T-cell (primary cell): ENCODE data around the gene PBLD. TPM values are rescaled to one million over a fixed set of nuclear protein-coding genes. Genes with fewer than 3 reads are reported as not detected.
"Not testable (repeated sequence)": the region's sequence is repeated elsewhere in the genome, so short reads cannot be mapped to it uniquely, and the experiment has no call there.

ENCODE experiments used
- ATAC-seq, 4 experiments: fragments of 200-7000 bp in 3 of 4; fragments of 150-1000 bp in 1 of 4; cut with Tn5 transposase; replicated peaks in 1 of 4; 1 replicate in 3 of 4; 2 replicates in 1 of 4; pipeline ENCODE4 v1.10.0; 2021; ENCODE audit warnings: moderate library complexity in 3 of 4, mild to moderate bottlenecking in 2 of 4, moderate number of reproducible peaks in 1 of 4
- CTCF ChIA-PET, 2 donors: fragments of 300-600 bp; sonication (Branson Sonifier 250); formaldehyde crosslinking; loops; one replicate each; lab custom pipeline; 2022; ENCODE audit warnings: antibody characterized with exemption in 2 of 2; lab: Charles Lee
- POLR2A ChIA-PET, 2 donors: fragments of 300-600 bp; sonication (Branson Sonifier 250); formaldehyde crosslinking; loops; one replicate each; lab custom pipeline; 2022; ENCODE audit warnings: antibody characterized with exemption in 2 of 2; lab: Charles Lee
- DNase-seq, 35 experiments: peaks; one replicate each; pipeline versions ENCODE4 v3.0.0 to v3.0.0-alpha.2; 2013 to 2023
- H3K27ac ChIP-seq: one replicate; pipeline ENCODE4 v1.5.1; 2013; ENCODE audit warnings: low read length
- H3K27me3 ChIP-seq, 2 experiments: replicated peaks in 1 of 2; 1 replicate in 1 of 2; 2 replicates in 1 of 2; pipeline versions ENCODE4 v1.6.1 to v1.7.0; 2013; ENCODE audit warnings: low read length in 1 of 2, mixed read lengths in 1 of 2; ENCODE audit not compliant: control insufficient read depth in 2 of 2, insufficient read depth in 2 of 2; ENCODE audit errors: extremely low read depth in 1 of 2
- H3K36me3 ChIP-seq, 2 donors: 1 replicate in 1 of 2; 2 replicates in 1 of 2; pipeline versions ENCODE4 v1.6.1 to v1.7.0; 2013; ENCODE audit warnings: low read length in 1 of 2; ENCODE audit not compliant: control insufficient read depth in 2 of 2, insufficient read depth in 1 of 2; ENCODE audit errors: extremely low read depth in 1 of 2
- H3K4me1 ChIP-seq, 2 experiments: 1 replicate in 1 of 2; 2 replicates in 1 of 2; pipeline versions ENCODE4 v1.6.1 to v1.7.0; 2013; ENCODE audit warnings: low read length in 2 of 2, mixed read lengths in 1 of 2; ENCODE audit not compliant: insufficient read depth in 2 of 2, control insufficient read depth in 1 of 2; ENCODE audit errors: extremely low read depth in 1 of 2
- H3K4me3 ChIP-seq, 2 donors: 1 replicate in 1 of 2; 2 replicates in 1 of 2; pipeline versions ENCODE4 v1.5.1 to v1.7.0; 2013; ENCODE audit warnings: mild to moderate bottlenecking in 2 of 2, low read length in 1 of 2, moderate library complexity in 1 of 2; ENCODE audit not compliant: control insufficient read depth in 1 of 2; ENCODE audit errors: extremely low read depth in 1 of 2
- H3K9me3 ChIP-seq: 2 replicates; pipeline ENCODE4 v1.7.0; 2013
- H3K27ac Mint-ChIP-seq, 2 donors: one replicate each; pipeline ENCODE4 v1.8.0; 2020 to 2021; ENCODE audit warnings: mild to moderate bottlenecking in 2 of 2, mixed read lengths in 2 of 2
- H3K27me3 Mint-ChIP-seq, 2 donors: one replicate each; pipeline ENCODE4 v1.8.0; 2021 to 2022; ENCODE audit warnings: mixed read lengths in 2 of 2
- H3K36me3 Mint-ChIP-seq: one replicate; pipeline ENCODE4 v1.8.0; 2021; ENCODE audit warnings: mixed read lengths
- H3K4me1 Mint-ChIP-seq, 3 donors: one replicate each; pipeline ENCODE4 v1.8.0; 2020 to 2022; ENCODE audit warnings: mixed read lengths in 3 of 3, mild to moderate bottlenecking in 1 of 3
- H3K4me3 Mint-ChIP-seq, 3 donors: one replicate each; pipeline ENCODE4 v1.8.0; 2020 to 2022; ENCODE audit warnings: mild to moderate bottlenecking in 3 of 3, mixed read lengths in 3 of 3, moderate library complexity in 3 of 3
- H3K9me3 Mint-ChIP-seq, 3 donors: one replicate each; pipeline ENCODE4 v1.8.0; 2020 to 2022; ENCODE audit warnings: mixed read lengths in 3 of 3
- WGBS: methylation state at CpG from one replicate; pipeline ENCODE4 v1.1.5; 2013; ENCODE audit warnings: missing lambda C conversion rate; ENCODE audit not compliant: insufficient coverage; 5-methylcytosine and 5-hydroxymethylcytosine counted together
- total RNA-seq, 35 experiments: library from RNA in 6 of 35; stranded (reverse) in 6 of 35; fragments of 120-200 nt in 1 of 35; gene quantifications; one replicate each; pipeline versions ENCODE4 v1.2.1 to v1.2.4 and lab custom pipeline; 2013 to 2026

Gene PBLD
- total RNA-seq, 5 donors from 2014 or later (not counting 1 experiment from before 2014, with no cell fraction given), result 1.3 to 3.4 (median 1.9) TPM

DNA sequence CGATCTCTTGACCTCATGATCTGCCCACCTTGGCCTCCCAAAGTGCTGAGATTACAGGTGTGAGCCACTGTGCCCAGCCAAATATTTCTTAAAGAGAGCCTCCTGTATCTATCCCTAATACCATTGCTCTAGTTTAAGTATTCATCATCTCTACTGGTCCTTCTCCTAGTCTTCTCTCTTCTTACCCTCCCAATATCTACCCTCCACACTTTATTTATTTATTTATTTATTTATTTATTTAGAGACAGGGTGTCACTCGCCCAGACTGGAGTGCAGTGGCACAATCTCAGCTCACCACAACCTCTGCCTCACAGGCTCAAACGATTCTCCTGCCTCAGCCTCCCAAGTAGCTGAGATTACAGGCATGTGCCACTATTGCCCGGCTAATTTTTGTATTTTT lies 8.3 kb downstream of the PBLD start:
- CTCF ChIA-PET, H3K27ac ChIP-seq, ATAC-seq, H3K27ac Mint-ChIP-seq, H3K4me1 Mint-ChIP-seq, H3K27me3 ChIP-seq, DNase-seq, H3K4me1 ChIP-seq, H3K9me3 ChIP-seq, H3K36me3 Mint-ChIP-seq, H3K9me3 Mint-ChIP-seq, H3K36me3 ChIP-seq, H3K27me3 Mint-ChIP-seq, H3K4me3 Mint-ChIP-seq, H3K4me3 ChIP-seq: not testable (repeated sequence)
- POLR2A ChIA-PET, result interaction anchor here in 1 of 2 donors (1.0 kb wide), 1 partner anchor 24 kb away, joined by 4 read pairs; no protein-coding TSS in a partner anchor
- WGBS, result 78% methylated on average over 2 of the region's 4 CpGs

DNA sequence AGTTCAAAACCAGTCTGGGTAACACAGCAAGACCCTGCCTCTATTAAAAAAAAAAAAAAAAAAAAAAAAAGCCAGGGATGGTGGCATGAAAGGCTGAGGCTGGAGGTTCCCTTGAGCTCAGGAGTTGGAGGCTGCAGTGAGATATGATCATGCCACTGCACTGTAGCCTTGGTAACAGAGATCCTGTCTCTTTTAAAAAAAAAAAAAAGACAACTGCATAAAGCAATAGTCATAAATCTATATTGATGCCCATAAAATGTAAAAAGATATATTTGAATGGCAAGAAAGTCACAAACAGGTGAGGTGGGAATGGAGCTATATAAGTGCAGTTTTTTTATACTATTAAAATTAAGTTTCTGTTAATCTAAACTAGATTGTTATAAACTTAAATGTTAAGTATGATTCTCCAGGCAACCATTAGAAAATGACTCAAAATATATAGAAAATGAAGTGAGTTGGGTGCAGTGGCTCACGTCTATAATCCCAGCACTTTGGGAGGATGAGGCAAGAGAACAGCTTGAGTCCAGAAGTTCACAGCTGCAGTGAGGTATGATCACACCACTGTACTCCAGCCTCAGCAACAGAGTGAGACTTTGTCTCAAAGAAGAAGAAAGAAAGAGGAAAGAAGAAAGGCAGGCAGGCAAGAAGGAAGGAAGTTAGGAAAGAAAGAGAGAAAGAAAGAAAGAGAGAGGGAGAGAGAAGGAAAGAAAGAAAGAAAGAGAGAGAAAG lies 14.2 kb downstream of the PBLD start:
- peaks cover 3 to 17% (median 8%) of the 10 kb centered on the region in 3 donors for H3K9me3 Mint-ChIP-seq
- no peaks in the 10 kb centered on the region for H3K36me3 ChIP-seq
- H3K27ac Mint-ChIP-seq, result no peak overlapping the region
- POLR2A ChIA-PET, result no interaction called here
- H3K4me1 ChIP-seq, result peaks cover 6 to 9% of the 10 kb centered on the region in 2 experiments
- ATAC-seq (no peak), DNase-seq (no peak)
- no peaks in the 10 kb centered on the region for H3K27me3 ChIP-seq
- no peaks in the 10 kb centered on the region for H3K27me3 Mint-ChIP-seq
- whole genome bisulfite sequencing, result no CpG with 5 or more reads among the region's 1 CpG
- no peak overlapping the region for H3K4me3 ChIP-seq
- H3K27ac ChIP-seq, result no peak overlapping the region
- no peak overlapping the region for H3K4me3 Mint-ChIP-seq
- peaks cover 5 to 9% (median 5%) of the 10 kb centered on the region in 3 donors for H3K4me1 Mint-ChIP-seq
- CTCF ChIA-PET, result interaction anchor here (0.6 kb wide), 4 partner anchors 10 to 530 kb away, joined by 3 to 13 read pairs (median 4); no protein-coding TSS in a partner anchor
- H3K36me3 Mint-ChIP-seq, result peaks cover 8% of the 10 kb centered on the region
- H3K9me3 ChIP-seq, result no peaks in the 10 kb centered on the region

DNA sequence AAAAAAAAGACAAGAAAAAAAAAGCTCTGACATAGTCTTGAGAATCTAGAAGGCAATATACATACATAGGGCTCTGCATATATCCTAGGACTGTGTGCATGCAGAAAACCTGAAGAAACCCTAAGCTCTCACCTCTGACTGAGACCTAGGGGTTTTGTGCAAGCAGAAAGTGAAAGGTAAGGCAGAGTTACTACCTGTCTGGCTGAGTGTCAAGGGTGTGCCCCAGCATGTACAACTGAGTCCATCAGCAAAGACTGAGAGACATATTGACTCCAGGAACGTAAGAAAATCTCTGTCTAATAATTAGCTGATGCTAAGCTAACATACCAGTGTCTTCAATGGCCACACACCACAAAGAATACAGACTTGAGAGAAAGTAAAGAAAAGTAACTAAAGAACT lies 17.1 kb downstream of the PBLD start:
- Mint-ChIP-seq H3K4me3 (no peak overlapping the region), H3K27me3 (no peaks in the 10 kb centered on the region), H3K9me3 (peaks cover 3 to 17% (median 8%) of the 10 kb centered on the region in 3 donors), H3K27ac (no peak overlapping the region), H3K36me3 (peaks cover 8% of the 10 kb centered on the region), H3K4me1 (peaks cover 5 to 9% (median 7%) of the 10 kb centered on the region in 3 donors)
- Histone ChIP-seq H3K4me3 (no peak overlapping the region), H3K9me3 (no peaks in the 10 kb centered on the region), H3K27ac (no peak overlapping the region), H3K36me3 (no peaks in the 10 kb centered on the region), H3K27me3 (no peaks in the 10 kb centered on the region), H3K4me1 (peaks cover 6 to 9% of the 10 kb centered on the region in 2 experiments)
- no CpG with 5 or more reads among the region's 1 CpG for WGBS
- CTCF ChIA-PET, result no interaction called here
- POLR2A ChIA-PET, result interaction anchor here in 1 of 2 donors (1.3 kb wide), 1 partner anchor 18 kb away, joined by 3 read pairs; the partner anchor contains the start of gene PBLD
- ATAC-seq (no peak), DNase-seq (no peak)

DNA sequence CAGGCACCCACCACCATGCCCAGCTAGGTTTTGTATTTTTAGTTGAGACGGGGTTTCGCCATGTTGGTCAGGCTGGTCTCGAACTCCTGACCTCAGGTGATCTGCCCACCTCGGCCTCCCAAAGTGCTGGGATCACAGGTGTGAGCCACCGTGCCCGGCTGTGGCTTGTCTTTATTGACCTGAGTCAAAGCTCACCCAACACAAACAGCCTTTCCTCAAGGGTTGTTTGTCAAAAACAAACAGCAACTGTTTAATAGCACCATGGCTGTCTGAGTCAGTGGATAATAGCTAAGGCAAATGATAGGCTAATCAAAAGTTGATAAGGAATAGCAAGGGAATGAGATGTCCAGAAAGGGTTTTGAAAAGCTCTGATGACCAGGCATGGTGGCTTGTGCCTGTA lies 17.8 kb downstream of the PBLD start:
- H3K4me1 Mint-ChIP-seq, H3K27ac ChIP-seq, H3K36me3 Mint-ChIP-seq, H3K27me3 ChIP-seq, ATAC-seq, H3K4me3 ChIP-seq, H3K9me3 ChIP-seq, H3K27ac Mint-ChIP-seq, DNase-seq, H3K4me1 ChIP-seq, H3K27me3 Mint-ChIP-seq, H3K4me3 Mint-ChIP-seq, H3K36me3 ChIP-seq: not testable (repeated sequence)
- H3K9me3 Mint-ChIP-seq, result peaks cover 3 to 17% (median 8%) of the 10 kb centered on the region in 3 donors
- ChIA-PET CTCF (interaction anchor here in 1 of 2 donors (0.5 to 0.6 kb wide), 2 partner anchors 12 to 34 kb away, joined by 3 to 4 read pairs; no protein-coding TSS in a partner anchor), POLR2A (interaction anchor here in 1 of 2 donors (1.3 kb wide), 1 partner anchor 18 kb away, joined by 3 read pairs; the partner anchor contains the start of gene PBLD)
- no CpG with 5 or more reads among the region's 6 CpGs for WGBS

DNA sequence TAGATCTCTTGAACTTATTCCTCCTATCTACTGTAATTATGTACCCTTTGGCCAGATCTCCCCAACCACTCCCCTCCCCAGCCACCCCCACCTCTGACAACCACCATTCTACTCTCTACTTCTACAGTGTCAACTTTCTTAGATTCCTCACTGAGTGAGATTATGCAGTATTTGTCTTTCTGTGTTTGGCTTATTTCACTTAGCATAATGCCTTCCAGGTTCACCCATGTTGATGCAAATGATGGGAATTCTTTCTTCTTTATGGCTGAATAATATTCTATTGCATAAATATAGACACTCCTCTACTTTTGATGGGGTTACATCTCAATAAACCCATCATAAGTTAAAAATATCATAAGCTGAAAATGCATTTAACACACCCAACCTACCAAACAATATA lies 22.2 kb downstream of the PBLD start:
- POLR2A ChIA-PET, result no interaction called here
- H3K4me1 Mint-ChIP-seq, result peaks cover 5 to 9% (median 7%) of the 10 kb centered on the region in 3 donors
- Histone ChIP-seq H3K27ac (no peak overlapping the region), H3K4me1 (peaks cover 6 to 9% of the 10 kb centered on the region in 2 experiments), H3K27me3 (no peaks in the 10 kb centered on the region), H3K4me3 (no peak overlapping the region), H3K36me3 (no peaks in the 10 kb centered on the region), H3K9me3 (no peaks in the 10 kb centered on the region)
- ATAC-seq (no peak), DNase-seq (no peak)
- CTCF ChIA-PET, result no interaction called here
- no peaks in the 10 kb centered on the region for H3K9me3 Mint-ChIP-seq
- peaks cover under 1% of the 10 kb centered on the region for H3K36me3 Mint-ChIP-seq
- H3K27ac Mint-ChIP-seq, result no peak overlapping the region
- no peak overlapping the region for H3K4me3 Mint-ChIP-seq
- no peaks in the 10 kb centered on the region for H3K27me3 Mint-ChIP-seq

DNA sequence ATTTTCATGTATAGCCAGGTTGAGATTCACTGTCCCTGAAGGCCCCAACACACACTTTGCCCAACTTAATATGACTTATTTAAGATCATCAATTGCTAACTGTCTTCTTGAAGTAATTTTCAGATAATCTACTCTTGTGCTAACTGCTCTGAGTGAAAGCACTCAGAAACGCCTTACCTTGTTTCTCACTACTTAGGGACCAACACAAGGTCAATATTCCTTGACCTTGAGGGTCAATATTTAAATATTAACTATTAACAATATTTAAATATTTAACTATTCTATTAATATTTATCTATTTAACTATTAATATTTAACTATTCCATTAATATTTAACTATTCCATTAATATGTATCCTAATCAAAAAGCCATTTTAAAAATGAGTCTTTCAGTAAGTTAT lies 26.9 kb downstream of the PBLD start:
- H3K27me3 Mint-ChIP-seq, result no peaks in the 10 kb centered on the region
- no peaks in the 10 kb centered on the region for H3K4me1 ChIP-seq
- no peak for DNase-seq
- no peak overlapping the region for H3K4me3 ChIP-seq
- CTCF ChIA-PET, result no interaction called here
- ATAC-seq, result no peak
- no peaks in the 10 kb centered on the region for H3K27me3 ChIP-seq
- no peaks in the 10 kb centered on the region for H3K9me3 ChIP-seq
- whole genome bisulfite sequencing, result no CpG with 5 or more reads among the region's 1 CpG
- no peaks in the 10 kb centered on the region for H3K9me3 Mint-ChIP-seq
- H3K4me1 Mint-ChIP-seq, result peaks cover 0 to 2% (median 0%) of the 10 kb centered on the region in 3 donors
- POLR2A ChIA-PET, result interaction anchor here in 1 of 2 donors (0.6 kb wide), 1 partner anchor 697 kb away, joined by 5 read pairs; no protein-coding TSS in a partner anchor
- no peaks in the 10 kb centered on the region for H3K36me3 ChIP-seq
- H3K36me3 Mint-ChIP-seq, result no peaks in the 10 kb centered on the region
- H3K27ac ChIP-seq, result no peak overlapping the region
- H3K4me3 Mint-ChIP-seq, result no peak overlapping the region
- H3K27ac Mint-ChIP-seq, result no peak overlapping the region
